Ovary (tissue), 9 donors: ENCODE data around the gene DDX25. TPM values are rescaled to one million over a fixed set of nuclear protein-coding genes. Genes with fewer than 3 reads are reported as not detected.

Experiments
- DNase-seq, 5 donors: peaks; one replicate each; pipeline ENCODE4 v3.0.0-alpha.2; 2019 to 2020
- H3K27ac ChIP-seq, 2 donors: fragments of 200-600 bp; one replicate each; pipeline versions ENCODE4 v1.5.1 to v1.8.0; 2019 to 2022
- H3K27me3 ChIP-seq: fragments of 200-600 bp; one replicate; pipeline ENCODE4 v1.8.0; 2022
- H3K36me3 ChIP-seq: fragments of 200-600 bp; sonication (generic); one replicate; pipeline ENCODE4 v1.5.1; 2019
- H3K4me1 ChIP-seq: one replicate; pipeline ENCODE4 v1.8.1; 2013; ENCODE audit warnings: mild to moderate bottlenecking, moderate library complexity; ENCODE audit not compliant: insufficient read depth
- H3K4me3 ChIP-seq: fragments of 200-600 bp; sonication (generic); one replicate; pipeline ENCODE4 v1.5.1; 2017
- H3K9me3 ChIP-seq, 2 donors: fragments of 200-600 bp in 1 of 2; sonication (generic) in 1 of 2; one replicate each; pipeline versions ENCODE4 v1.5.1 to v1.8.1; 2013 to 2019; ENCODE audit warnings: mild to moderate bottlenecking in 1 of 2, moderate library complexity in 1 of 2
- EP300 ChIP-seq: sonication (generic); formaldehyde crosslinking; IDR thresholded peaks from one replicate; pipeline ENCODE4 v1.6.1; 2017; ENCODE audit warnings: antibody characterized with exemption
- POLR2A ChIP-seq: fragments of 450-650 bp; IDR thresholded peaks from one replicate; pipeline ENCODE4 v1.6.1; 2017; ENCODE audit warnings: antibody characterized with exemption, mild to moderate bottlenecking, moderate library complexity
- WGBS, 3 donors: extraction: QIAGEN DNeasy Blood & Tissue Kit in 1 of 3; methylation state at CpG; one replicate each; pipeline versions ENCODE4 v1.1.5 to v1.1.7; 2013 to 2017; 5-methylcytosine and 5-hydroxymethylcytosine counted together
- intact Hi-C, 4 donors: fragments of 100-400 bp; cut with DNase I; formaldehyde crosslinking; loops; one replicate each; pipeline versions ENCODE4 v1.11.0 to v1.15.1; 2022 to 2023
- polyA plus RNA-seq, 2 donors: library from polyadenylated mRNA; stranded (reverse); fragments of 200-250 nt in 1 of 2; fragments of 350-450 nt in 1 of 2; fragmentation: Illumina TruSeq in 1 of 2; extraction: RNeasy Lipid Tissue Mini Kit (QIAGEN cat#74804) in 1 of 2; gene quantifications; one replicate each; pipeline ENCODE4 v1.2.3, GENCODE V29; 2013 to 2014
- total RNA-seq, 7 donors: library from RNA; depleted of rRNA in 2 of 7; stranded (reverse); fragments of >200 nt in 2 of 7; fragmentation: NEBNext Ultra II Directional in 3 of 7; extraction: Animal tissue kit (Norgen Biotek cat#: 25700) in 3 of 7; gene quantifications; one replicate each; pipeline versions ENCODE4 v1.1.0 to v1.2.4, GENCODE V29; 2016 to 2023
- TF ChIP-seq, protein P1 (sequence below), 3 donors: fragments of 450-650 bp in 2 of 3; fragments of 200-600 bp in 1 of 3; IDR thresholded peaks; one replicate each; pipeline versions ENCODE4 v1.5.1 to v1.8.0; 2016 to 2022; ENCODE audit warnings: antibody characterized with exemption in 3 of 3, mild to moderate bottlenecking in 1 of 3
- donor health status: DM: no; HTN: no; CAD: no; lungs with moderate emphysema.
- donor health status: DM: no; HTN: no; CAD: no.
- donor health status: Bipolar disorder and iron deficiency.
- donor health status: DM: yes; HTN: yes; CAD: no.
- donor health status: DM: no; HTN: no; CAD: no.
- donor health status: DM: yes; HTN: yes; CAD: no.

DDX25 gene
- total and polyA plus RNA-seq, 9 donors: 0.23 to 0.92 (median 0.58) TPM; not detected in 1

DNA sequence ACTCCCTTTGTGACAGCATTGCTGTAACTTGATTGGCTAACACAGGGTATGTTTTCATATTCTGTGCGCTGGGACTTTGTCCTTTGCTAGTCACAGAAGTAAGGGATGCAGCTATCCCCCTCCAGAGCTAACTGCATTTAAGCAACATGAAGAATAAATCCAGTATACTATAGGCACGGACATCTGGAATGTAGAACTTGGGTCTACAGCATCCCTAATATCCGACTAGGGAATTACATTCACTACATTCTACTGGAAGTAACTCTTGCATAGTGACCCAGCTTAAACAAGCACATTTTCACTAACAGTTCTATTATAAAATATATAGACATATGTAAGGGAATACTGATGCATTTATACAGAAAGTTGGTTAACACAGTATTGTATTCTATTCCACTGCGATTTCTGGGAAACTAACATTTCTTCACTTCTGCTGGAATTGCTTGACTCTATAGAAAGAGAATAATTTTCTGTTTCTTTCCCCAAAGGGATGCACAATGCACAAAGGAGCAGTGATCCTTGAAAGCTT is 54.6 kb downstream of the DDX25 start:
- H3K27me3 ChIP-seq: no peaks in the 10 kb centered on the region
- H3K27ac ChIP-seq: no peak overlapping the region
- TF ChIP-seq, protein P1, sequence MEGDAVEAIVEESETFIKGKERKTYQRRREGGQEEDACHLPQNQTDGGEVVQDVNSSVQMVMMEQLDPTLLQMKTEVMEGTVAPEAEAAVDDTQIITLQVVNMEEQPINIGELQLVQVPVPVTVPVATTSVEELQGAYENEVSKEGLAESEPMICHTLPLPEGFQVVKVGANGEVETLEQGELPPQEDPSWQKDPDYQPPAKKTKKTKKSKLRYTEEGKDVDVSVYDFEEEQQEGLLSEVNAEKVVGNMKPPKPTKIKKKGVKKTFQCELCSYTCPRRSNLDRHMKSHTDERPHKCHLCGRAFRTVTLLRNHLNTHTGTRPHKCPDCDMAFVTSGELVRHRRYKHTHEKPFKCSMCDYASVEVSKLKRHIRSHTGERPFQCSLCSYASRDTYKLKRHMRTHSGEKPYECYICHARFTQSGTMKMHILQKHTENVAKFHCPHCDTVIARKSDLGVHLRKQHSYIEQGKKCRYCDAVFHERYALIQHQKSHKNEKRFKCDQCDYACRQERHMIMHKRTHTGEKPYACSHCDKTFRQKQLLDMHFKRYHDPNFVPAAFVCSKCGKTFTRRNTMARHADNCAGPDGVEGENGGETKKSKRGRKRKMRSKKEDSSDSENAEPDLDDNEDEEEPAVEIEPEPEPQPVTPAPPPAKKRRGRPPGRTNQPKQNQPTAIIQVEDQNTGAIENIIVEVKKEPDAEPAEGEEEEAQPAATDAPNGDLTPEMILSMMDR (IDR thresholded peaks at IDR 0.05): no peak
- no peak for TF ChIP-seq POLR2A
- TF ChIP-seq EP300: no peak
- no peaks in the 10 kb centered on the region for H3K9me3 ChIP-seq
- H3K36me3 ChIP-seq: no peaks in the 10 kb centered on the region
- DNase-seq: no peak
- WGBS, 3 donors: 88 to 91% (median 89%) methylated on average over 4 of the region's 4 CpGs
- H3K4me3 ChIP-seq: no peak overlapping the region
- no peaks in the 10 kb centered on the region for H3K4me1 ChIP-seq
- intact Hi-C loops: no loop called here

DNA sequence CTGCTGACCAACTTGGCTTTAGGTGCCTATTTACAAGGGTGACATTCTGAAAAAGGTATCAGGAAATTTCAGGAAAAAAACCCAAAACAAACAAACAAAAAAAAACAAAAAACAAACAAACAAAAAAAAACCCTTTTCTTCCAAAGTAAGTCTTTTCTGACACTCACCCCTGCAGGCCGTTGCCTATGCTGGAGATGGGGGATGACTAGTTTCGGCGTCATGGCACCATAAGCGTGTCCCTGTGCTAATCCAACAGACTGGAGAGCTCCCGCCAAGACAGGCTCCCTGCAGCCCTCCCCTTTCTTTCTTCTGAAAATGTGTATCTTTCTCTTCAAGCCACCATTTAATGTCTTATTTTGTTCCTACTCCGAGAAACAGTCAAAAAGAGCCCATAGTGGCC is 55.2 kb downstream of the DDX25 start:
- DNase-seq: no peak
- no peak for TF ChIP-seq EP300
- TF ChIP-seq, protein P1 (IDR thresholded peaks at IDR 0.05): no peak
- no peak for TF ChIP-seq POLR2A
- Histone ChIP-seq H3K27me3 (no peaks in the 10 kb centered on the region), H3K9me3 (no peaks in the 10 kb centered on the region), H3K36me3 (no peaks in the 10 kb centered on the region), H3K4me3 (no peak overlapping the region), H3K4me1 (no peaks in the 10 kb centered on the region), H3K27ac (no peak overlapping the region)
- 94 to 95% (median 95%) methylated on average over 6 of the region's 6 CpGs for WGBS, 3 donors
- intact Hi-C loops: no loop called here

DNA sequence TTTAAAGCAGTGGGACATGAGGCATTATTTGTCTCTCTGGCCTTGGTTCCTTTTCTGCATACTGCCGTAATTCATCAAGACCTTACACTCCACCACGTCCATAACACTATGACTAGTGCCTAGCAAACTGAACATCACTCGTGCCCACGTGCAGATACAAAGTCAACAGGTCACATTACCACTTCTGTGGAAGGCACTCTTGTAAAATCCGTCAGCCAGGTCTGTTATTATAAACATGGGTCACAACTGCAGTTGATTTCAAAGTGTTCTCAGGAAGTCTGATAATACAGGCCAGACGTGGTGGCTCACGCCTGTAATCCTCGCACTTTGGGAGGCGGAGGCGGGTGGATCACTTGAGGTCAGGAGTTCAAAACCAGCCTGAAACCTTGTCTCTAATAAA is 55.6 kb downstream of the DDX25 start:
- H3K27me3 ChIP-seq: no peaks in the 10 kb centered on the region
- TF ChIP-seq, protein P1 (IDR thresholded peaks at IDR 0.05): no peak
- no peak for TF ChIP-seq EP300
- no peak for TF ChIP-seq POLR2A
- H3K4me1 ChIP-seq: no peaks in the 10 kb centered on the region
- H3K9me3 ChIP-seq: no peaks in the 10 kb centered on the region
- no peaks in the 10 kb centered on the region for H3K36me3 ChIP-seq
- WGBS, 3 donors: 87 to 89% (median 88%) methylated on average over 10 of the region's 10 CpGs
- no peak for DNase-seq
- no peak overlapping the region for H3K4me3 ChIP-seq
- intact Hi-C loops: no loop called here
- H3K27ac ChIP-seq: no peak overlapping the region

DNA sequence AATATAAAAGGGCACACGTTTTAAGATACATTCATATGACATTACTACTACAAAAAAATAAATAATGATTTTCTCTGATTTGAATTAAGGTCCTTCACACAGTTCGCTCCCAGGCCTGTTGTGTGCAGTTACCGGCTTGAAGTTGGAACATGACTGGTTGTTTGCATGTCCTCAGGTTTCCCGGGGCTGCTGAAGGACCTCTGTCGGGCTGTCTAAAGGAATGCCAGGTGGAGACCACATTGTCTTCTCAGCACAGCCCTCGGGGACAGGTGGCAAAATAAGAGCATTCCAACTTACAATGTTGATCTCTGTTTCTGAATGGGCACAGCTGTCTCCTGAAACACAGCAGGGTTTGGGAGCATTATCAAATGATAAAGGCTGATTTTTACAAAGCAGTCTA is 56.5 kb downstream of the DDX25 start:
- TF ChIP-seq POLR2A (no peak), EP300 (no peak)
- TF ChIP-seq, protein P1 (IDR thresholded peaks at IDR 0.05): no peak
- H3K4me3 ChIP-seq: no peak overlapping the region
- H3K27me3 ChIP-seq: no peaks in the 10 kb centered on the region
- no peaks in the 10 kb centered on the region for H3K9me3 ChIP-seq
- DNase-seq: no peak
- H3K36me3 ChIP-seq: no peaks in the 10 kb centered on the region
- no peaks in the 10 kb centered on the region for H3K4me1 ChIP-seq
- intact Hi-C loops: no loop called here
- 42 to 62% (median 49%) methylated on average over 6 of the region's 6 CpGs for WGBS, 3 donors
- no peak overlapping the region for H3K27ac ChIP-seq
